Femur (tissue), 1 donor: ENCODE data around the gene SEMG2.

Source experiments
- DNase-seq: peaks from one replicate; pipeline ENCODE4 v3.0.0-alpha.2; 2017

Gene SEMG2

GRCh38 chr20:45221076-45221475, at the start of gene SEMG2:
Gene SEMG2, plus strand, starts transcription at chr20:45221373. Its CDS starts 17 bp downstream, at chr20:45221390.
- DNase-seq, result no peak

GRCh38 chr20:45173522-45173921, 47.7 kb upstream of the SEMG2 start:
- DNase-seq, result no peak

GRCh38 chr20:45174434-45175364, 46.5 kb upstream of the SEMG2 start, which contains the start of gene PI3:
Gene PI3, plus strand, starts transcription at chr20:45174902. Its CDS starts 21 bp downstream, at chr20:45174923.
- DNase-seq, result no peak

GRCh38 chr20:45176526-45177267, 44.5 kb upstream of the SEMG2 start:
- no peak for DNase-seq

GRCh38 chr20:45179166-45179565, 42.0 kb upstream of the SEMG2 start:
- no peak for DNase-seq

GRCh38 chr20:45181639-45182038, 39.5 kb upstream of the SEMG2 start:
- DNase-seq, result no peak

- DNase-seq, result no peak
These were observed 38.1 kb upstream of the SEMG2 start for GRCh38 chr20:45183084-45183483.

- DNase-seq, result no peak
These were observed 33.5 kb upstream of the SEMG2 start for GRCh38 chr20:45187693-45188092.

- DNase-seq, result no peak
These were observed 32.0 kb upstream of the SEMG2 start for GRCh38 chr20:45189067-45189609.

- no peak for DNase-seq
These were observed 31.3 kb upstream of the SEMG2 start for GRCh38 chr20:45189861-45190260.

- DNase-seq, result no peak
These were observed 29.2 kb upstream of the SEMG2 start for GRCh38 chr20:45191926-45192325.

- DNase-seq, result no peak
These were observed 27.8 kb upstream of the SEMG2 start for GRCh38 chr20:45193331-45193730.

- DNase-seq, result no peak
These were observed 14.4 kb upstream of the SEMG2 start, which contains the start of gene SEMG1 for GRCh38 chr20:45206725-45207124. Gene SEMG1, plus strand, starts transcription at chr20:45207033. Its CDS starts 21 bp downstream, at chr20:45207054.

- no peak for DNase-seq
These were observed 11.2 kb upstream of the SEMG2 start for GRCh38 chr20:45209924-45210323.

GRCh38 chr20:45211569-45212474, 9.4 kb upstream of the SEMG2 start:
- DNase-seq, result no peak

GRCh38 chr20:45212836-45213235, 8.3 kb upstream of the SEMG2 start:
- no peak for DNase-seq

GRCh38 chr20:45218124-45218523, 3.0 kb upstream of the SEMG2 start:
- DNase-seq, result no peak

GRCh38 chr20:45218636-45219035, 2.5 kb upstream of the SEMG2 start:
- DNase-seq, result no peak

- no peak for DNase-seq
These were observed 2.0 kb downstream of the SEMG2 start for GRCh38 chr20:45223136-45223535.

GRCh38 chr20:45226287-45226686, 5.1 kb downstream of the SEMG2 start:
- DNase-seq, result no peak

- no peak for DNase-seq
These were observed 8.3 kb downstream of the SEMG2 start for GRCh38 chr20:45229264-45230056.
